NCI-H82 (cell line): ENCODE measurements around the gene RNH1.

Experiments used
- DNase-seq: peaks from one replicate; lab custom pipeline; 2025; lab: John Stamatoyannopoulos, UW

The RNH1 gene

GRCh38 chr11:537622-538430, 30.8 kb upstream of the RNH1 start:
- DNase-seq = peak; percentile 47

- DNase-seq = peak; percentile 94
Observed at GRCh38 chr11:536841-537621, 30.0 kb upstream of the RNH1 start, which contains the start of gene LRRC56. Gene LRRC56 (plus strand): TSS chr11:537527. CDS start chr11:540685, 3,158 bp downstream.

- peak; percentile 93 for DNase-seq
Observed at GRCh38 chr11:535519-536454, 28.7 kb upstream of the RNH1 start, which contains the start of gene HRAS. Gene HRAS (minus strand): TSS chr11:535576.

- DNase-seq = no peak
Observed at GRCh38 chr11:535210-535518, 28.1 kb upstream of the RNH1 start.

DNA sequence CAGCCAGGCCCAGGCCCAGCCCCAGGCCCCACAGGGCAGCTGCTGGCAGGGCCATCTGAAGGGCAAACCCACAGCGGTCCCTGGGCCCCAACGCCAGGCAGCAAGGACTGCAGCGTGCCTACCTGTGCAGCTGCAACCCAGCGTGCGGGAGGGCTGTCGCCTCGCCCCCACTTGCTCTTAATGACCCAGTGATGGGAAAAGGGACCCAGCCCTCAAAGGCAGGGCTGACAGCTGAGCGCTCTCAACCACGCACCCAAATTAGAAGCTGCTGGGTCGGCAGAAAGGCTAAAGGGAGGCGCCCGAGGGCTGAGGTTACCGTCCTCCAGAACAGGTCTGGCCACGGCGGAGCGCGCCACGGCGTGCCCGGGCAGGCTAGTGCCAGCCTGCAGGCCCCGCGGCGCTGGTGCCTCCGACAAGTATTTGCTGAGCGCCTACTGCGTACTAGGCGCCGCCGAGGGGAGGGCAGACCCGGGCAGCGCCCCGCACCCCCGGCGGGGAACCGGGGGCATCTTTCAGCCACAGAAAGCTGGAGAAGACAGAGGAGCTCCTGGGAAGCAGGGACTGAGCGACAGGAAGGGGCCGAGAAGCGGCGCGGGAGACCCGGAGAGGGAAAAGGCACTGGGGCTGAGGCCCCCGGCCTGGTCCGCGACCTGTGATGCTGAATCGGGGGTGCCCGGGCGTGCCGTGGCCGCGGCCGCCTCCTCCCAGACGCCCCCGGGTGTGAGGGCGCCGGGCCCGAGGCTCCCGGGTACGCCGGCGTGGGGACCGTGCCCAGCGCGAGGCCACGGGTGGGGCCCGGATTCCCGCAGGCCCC, 27.6 kb upstream of the RNH1 start:
- DNase-seq = no peak

- DNase-seq = no peak
Observed at GRCh38 chr11:533586-534395, 26.7 kb upstream of the RNH1 start.

DNA sequence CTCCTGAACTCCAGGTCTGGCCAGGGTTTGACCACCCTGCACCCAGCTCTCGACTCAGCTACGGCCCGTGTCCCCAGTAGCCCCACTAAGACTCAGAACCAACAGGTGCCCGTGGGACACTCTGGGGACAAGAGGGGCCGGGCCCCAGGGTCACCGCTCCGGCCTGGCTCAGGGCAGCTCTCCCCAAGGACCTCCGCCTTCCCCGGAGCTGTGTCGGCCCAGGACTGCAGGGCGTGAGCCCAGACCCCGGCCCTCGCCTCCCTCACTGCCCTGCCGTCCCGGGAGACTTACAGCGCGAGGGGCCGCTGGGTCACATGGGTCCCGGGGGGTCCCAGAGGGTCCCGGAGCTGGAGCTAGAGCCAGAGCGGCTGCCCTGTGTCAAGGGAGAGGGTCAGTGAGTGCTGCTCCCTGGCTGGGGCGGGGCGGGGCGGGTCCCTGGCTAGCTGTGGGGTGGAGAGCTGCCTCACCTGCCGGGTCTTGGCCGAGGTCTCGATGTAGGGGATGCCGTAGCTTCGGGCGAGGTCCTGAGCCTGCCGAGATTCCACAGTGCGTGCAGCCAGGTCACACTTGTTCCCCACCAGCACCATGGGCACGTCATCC, 26.0 kb upstream of the RNH1 start:
- DNase-seq = no peak

DNA sequence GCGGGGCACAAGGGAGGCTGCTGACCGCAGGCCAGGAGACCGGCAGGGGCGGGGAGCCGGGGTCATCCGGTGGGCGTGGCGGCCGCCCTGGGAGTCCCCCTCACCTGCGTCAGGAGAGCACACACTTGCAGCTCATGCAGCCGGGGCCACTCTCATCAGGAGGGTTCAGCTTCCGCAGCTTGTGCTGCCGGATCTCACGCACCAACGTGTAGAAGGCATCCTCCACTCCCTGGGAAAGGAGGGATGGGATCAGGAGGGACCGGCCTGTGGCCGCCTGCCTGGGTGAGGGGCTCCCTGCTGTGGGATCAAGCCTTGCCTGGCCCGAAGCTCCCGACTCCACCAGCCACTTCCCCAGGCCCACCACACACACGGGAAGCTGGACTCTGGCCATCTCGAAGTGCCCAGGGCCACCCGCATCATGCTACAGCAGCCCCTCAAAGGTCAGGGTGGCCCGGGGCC, 25.5 kb upstream of the RNH1 start:
- no peak for DNase-seq

DNA sequence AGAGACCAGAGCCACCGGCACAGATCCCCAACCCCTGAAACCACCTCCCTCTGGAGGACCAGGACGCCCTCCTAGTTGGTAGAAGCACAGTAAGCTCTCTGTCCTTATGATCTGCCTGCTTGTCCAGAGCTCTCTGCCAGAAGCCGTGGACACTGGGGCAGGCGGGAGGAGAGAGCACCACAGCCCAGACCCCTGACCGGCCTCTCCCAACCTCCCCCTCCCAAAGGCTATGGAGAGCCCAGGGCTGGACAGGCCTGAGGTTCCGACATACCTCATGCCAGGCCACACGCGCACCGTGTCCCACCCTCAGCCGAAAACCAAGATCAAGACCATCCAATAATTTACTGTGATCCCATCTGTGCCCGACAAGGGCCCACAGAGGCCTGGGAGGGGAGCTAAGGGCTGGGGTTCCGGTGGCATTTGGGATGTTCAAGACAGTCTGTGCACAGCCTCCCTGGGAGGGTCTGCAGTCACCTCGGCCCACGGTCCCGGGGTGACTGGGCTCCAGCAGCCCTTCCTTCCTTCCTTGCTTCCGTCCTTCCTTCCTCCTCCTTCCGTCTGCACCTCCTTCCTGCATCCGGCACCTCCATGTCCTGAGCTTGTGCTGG, 25.0 kb upstream of the RNH1 start:
- no peak for DNase-seq

DNA sequence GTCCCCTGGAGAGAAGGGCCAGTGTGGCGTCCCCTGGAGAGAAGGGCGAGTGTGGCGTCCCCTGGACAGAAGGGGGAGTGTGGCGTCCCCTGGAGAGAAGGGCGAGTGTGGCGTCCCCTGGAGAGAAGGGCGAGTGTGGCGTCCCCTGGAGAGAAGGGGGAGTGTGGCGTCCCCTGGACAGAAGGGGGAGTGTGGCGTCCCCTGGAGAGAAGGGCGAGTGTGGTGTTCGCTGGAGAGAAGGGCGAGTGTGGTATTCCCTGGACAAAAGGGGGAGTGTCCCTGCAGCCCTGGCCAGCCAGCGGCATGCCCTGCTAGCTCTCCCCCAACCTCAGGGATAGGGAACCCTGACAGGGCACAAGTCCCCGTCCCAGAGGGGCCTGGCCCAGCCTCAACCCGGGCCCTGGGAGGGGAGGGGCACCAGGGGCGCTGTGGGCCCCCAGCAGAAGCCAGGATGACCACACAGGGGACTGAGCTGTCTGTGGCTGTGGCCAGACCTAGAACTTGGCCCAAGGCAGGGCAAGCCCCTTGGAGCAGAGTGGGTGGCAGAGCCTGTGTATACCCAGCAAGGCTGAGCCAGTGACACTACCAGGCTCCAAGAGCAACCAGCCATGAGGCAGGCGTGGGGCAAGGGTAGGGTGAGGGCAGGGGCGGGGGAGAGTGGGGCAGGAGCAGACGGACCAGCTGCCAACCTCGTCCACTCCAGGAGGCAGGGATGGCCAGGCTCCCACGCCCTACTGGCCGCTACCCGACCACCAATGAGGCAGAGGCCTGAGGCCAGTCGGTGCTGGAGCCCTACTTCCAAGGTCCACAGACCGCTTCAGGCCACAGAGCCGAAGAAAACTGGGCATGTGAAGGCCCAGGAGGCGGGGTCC, 24.2 kb upstream of the RNH1 start:
- no peak for DNase-seq

GRCh38 chr11:529728-530411, 22.8 kb upstream of the RNH1 start:
- no peak for DNase-seq

- DNase-seq = no peak
Observed at GRCh38 chr11:528815-529727, 22.0 kb upstream of the RNH1 start.

DNA sequence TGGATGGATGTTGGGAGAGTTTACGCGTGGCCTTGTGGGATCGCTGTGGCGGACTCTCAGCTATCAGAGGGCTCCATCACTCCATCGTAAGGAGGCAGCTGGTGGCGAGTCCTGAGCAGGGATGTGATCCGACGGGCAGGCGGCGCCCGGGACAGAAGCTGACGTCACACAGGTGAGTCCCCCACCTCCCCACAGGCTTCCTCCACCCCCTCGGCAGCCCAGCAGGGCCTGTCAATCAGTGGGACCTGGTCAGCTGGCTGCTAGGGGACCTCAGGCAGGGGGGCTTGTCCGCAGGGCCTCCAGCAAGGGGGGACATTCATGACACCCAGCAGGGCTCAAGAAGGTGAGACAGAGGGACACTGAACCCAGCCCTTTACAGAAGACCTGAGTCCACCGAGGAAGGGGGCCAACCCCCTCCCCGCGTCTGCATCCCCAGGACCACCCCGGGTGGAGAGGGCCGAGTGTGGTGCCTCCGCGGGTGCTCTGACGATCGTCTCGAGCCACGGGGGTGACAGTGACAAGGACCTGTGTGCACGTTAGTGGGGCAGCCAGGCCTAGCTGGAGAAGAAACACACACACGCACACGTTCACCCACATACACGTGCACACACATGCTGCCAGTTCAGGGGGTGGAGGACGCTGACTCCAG, 21.2 kb upstream of the RNH1 start:
- DNase-seq = no peak

DNA sequence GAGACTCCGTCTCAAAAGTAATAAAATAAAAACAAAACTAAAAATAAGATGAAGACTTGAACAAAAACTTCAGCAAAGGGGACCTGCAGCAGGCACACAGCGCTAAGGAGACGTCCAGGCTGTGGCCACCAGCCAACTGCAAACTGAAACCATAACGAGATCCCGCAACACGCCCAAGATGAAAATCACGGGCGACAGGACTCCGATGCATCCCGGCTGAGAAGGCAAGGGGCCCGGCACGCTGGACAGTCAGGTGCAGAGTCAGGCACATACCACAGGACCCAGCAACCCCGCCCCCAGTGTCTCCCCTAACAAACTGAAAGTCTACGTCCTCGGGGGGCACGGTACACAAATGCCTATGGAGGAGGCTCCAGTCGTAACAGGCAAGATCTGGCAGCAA, 19.1 kb upstream of the RNH1 start:
- no peak for DNase-seq

- DNase-seq = no peak
Observed at GRCh38 chr11:521177-521688, 14.2 kb upstream of the RNH1 start.
